ENCODE data around the gene LEMD3.

- no peak for TF ChIP-seq CTCF (conservative IDR thresholded peaks at IDR 0.05 in 1 of 2, IDR thresholded peaks at IDR 0.05 in 1 of 2; ENCODE audit: low read depth in 1 of 2, low read length in 2 of 2)
- no peak for TF ChIP-seq EZH2 (IDR thresholded peaks at IDR 0.05; ENCODE audit: low read length, missing control alignments)
These were observed 13.0 kb upstream of the LEMD3 start for GRCh38 chr12:65156366-65156841.

Measured in fibroblast of lung (primary cell).